Esophagus muscularis mucosa (tissue), 3 donors: Measurements from ENCODE around the gene ANAPC1.
"Not testable (repeated sequence)": the region's sequence is repeated elsewhere in the genome, so short reads cannot be mapped to it uniquely, and the experiment has no call there.

Experiments used
- POLR2AphosphoS5 ChIP-seq, 2 donors: sonication (generic); formaldehyde crosslinking; IDR thresholded peaks; one replicate each; pipeline ENCODE4 v1.6.1; 2017; ENCODE audit warnings: antibody characterized with exemption in 2 of 2
- TF ChIP-seq, protein P1 (sequence below), 3 experiments: fragments of 200-600 bp in 2 of 3; fragments of 450-650 bp in 1 of 3; sonication (generic) in 2 of 3; IDR thresholded peaks; one replicate each; pipeline ENCODE4 v1.5.1; 2017 to 2019; ENCODE audit warnings: antibody characterized with exemption in 3 of 3, mild to moderate bottlenecking in 2 of 3, moderate library complexity in 1 of 3

DNA sequence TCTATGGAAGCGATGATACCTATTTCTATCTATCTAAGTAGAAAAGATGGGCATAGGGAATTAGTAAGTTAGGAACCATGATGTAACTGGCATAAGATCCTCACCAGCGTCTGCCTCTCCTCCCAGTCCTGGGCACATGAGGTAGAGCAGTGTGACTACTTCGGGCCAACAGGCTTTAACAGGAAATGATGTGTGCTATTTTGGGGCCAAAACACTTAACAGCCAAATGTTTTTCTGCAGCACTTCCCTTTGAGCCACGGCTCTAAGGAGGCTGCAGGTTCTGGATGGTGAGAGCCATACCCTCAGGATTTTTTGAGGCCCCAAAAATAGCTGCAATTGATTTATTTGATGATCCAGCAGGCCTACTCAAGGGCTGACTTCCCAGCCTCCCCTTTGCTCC lies 116.9 kb downstream of the ANAPC1 start:
- not testable (repeated sequence) for TF ChIP-seq POLR2AphosphoS5 (IDR thresholded peaks at IDR 0.05)
- TF ChIP-seq, protein P1, sequence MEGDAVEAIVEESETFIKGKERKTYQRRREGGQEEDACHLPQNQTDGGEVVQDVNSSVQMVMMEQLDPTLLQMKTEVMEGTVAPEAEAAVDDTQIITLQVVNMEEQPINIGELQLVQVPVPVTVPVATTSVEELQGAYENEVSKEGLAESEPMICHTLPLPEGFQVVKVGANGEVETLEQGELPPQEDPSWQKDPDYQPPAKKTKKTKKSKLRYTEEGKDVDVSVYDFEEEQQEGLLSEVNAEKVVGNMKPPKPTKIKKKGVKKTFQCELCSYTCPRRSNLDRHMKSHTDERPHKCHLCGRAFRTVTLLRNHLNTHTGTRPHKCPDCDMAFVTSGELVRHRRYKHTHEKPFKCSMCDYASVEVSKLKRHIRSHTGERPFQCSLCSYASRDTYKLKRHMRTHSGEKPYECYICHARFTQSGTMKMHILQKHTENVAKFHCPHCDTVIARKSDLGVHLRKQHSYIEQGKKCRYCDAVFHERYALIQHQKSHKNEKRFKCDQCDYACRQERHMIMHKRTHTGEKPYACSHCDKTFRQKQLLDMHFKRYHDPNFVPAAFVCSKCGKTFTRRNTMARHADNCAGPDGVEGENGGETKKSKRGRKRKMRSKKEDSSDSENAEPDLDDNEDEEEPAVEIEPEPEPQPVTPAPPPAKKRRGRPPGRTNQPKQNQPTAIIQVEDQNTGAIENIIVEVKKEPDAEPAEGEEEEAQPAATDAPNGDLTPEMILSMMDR (IDR thresholded peaks at IDR 0.05) = not testable (repeated sequence)
